K562 (cell line): ENCODE measurements around the gene ARPC4. TPM values are rescaled to one million over a fixed set of nuclear protein-coding genes. Genes with fewer than 3 reads are reported as not detected.
A peak's percentile ranks its signal among the peaks of the same experiment; 100 is the strongest.

Experiments
- BRCA1 ChIP-seq, 2 experiments: fragments of 450-650 bp in 1 of 2; sonication (generic) in 1 of 2; formaldehyde crosslinking in 1 of 2; IDR thresholded peaks; 2 replicates each; pipeline versions ENCODE4 v1.5.0 to v1.6.1; 2017 to 2020; ENCODE audit warnings: mild to moderate bottlenecking in 1 of 2, missing genetic modification reagents in 1 of 2
- CCNT2 ChIP-seq: IDR thresholded peaks from 2 replicates; pipeline ENCODE4 v1.6.1; 2011; ENCODE audit warnings: borderline replicate concordance, low read depth, mild to moderate bottlenecking, moderate library complexity, mixed read lengths, low read length; ENCODE audit not compliant: insufficient read length; ENCODE audit errors: extremely low read depth
- LCOR ChIP-seq: sonication (generic); formaldehyde crosslinking; IDR thresholded peaks from 2 replicates; pipeline ENCODE4 v1.8.0; 2022; ENCODE audit warnings: mild to moderate bottlenecking, missing genetic modification reagents
- NR2C2 ChIP-seq, 2 experiments: fragments of 200-800 bp in 1 of 2; sonication (Bioruptor generic) in 1 of 2; sonication (generic) in 1 of 2; formaldehyde crosslinking in 1 of 2; IDR thresholded peaks; 2 replicates each; pipeline versions ENCODE4 v1.6.1 to v1.8.0; 2016 to 2022; ENCODE audit warnings: mild to moderate bottlenecking in 1 of 2, missing compliant biosample characterization in 1 of 2, missing genetic modification characterization in 1 of 2, missing genetic modification reagents in 1 of 2
- POLR2G ChIP-seq: fragments of 200-400 bp; formaldehyde crosslinking; IDR thresholded peaks from 2 replicates; pipeline ENCODE4 v1.6.1; 2017; ENCODE audit warnings: low read depth, mild to moderate bottlenecking, antibody characterized with exemption, low read length, moderate library complexity
- SREBF2 ChIP-seq: sonication (generic); formaldehyde crosslinking; IDR thresholded peaks from 2 replicates; pipeline ENCODE4 v1.4.0; 2020; ENCODE audit warnings: mild to moderate bottlenecking, missing genetic modification reagents
- TAF9B ChIP-seq: fragments of 450-650 bp; IDR thresholded peaks from 2 replicates; pipeline ENCODE4 v1.6.1; 2018; ENCODE audit warnings: mild to moderate bottlenecking; ENCODE audit not compliant: partially characterized antibody
- ZEB2 ChIP-seq: fragments of 450-650 bp; IDR thresholded peaks from 2 replicates; pipeline ENCODE4 v1.6.1; 2016
- polyA plus RNA-seq, 8 experiments: library from polyadenylated mRNA; depleted of rRNA in 4 of 8; stranded (reverse) in 5 of 8; unstranded in 3 of 8; fragments of >200 nt; fragmentation: Nextera tagmentation in 2 of 8; fragmentation: Illumina TruSeq in 1 of 8; extraction: Ambion mirVana in 2 of 8; extraction: Trizol in 1 of 8; gene quantifications; 2 replicates each; pipeline versions ENCODE4 v1.2.1 to v1.2.3, GENCODE V29; 2011 to 2014; ENCODE audit warnings: inconsistent platforms in 1 of 8, missing spikeins in 1 of 8
- total RNA-seq, 7 experiments: library from RNA; depleted of rRNA in 6 of 7; stranded (reverse); fragments of >200 nt in 6 of 7; fragmentation: Illumina TruSeq in 2 of 7; extraction: Trizol in 2 of 7; gene quantifications; 2 replicates each; pipeline versions ENCODE4 v1.2.1 to v1.2.3, GENCODE V29; 2011 to 2021; ENCODE audit warnings: low replicate concordance in 1 of 7
- TF ChIP-seq, protein P1 (sequence below): fragments of 450-650 bp; IDR thresholded peaks from 2 replicates; pipeline ENCODE4 v1.6.1; 2016; ENCODE audit warnings: low read depth
- TF ChIP-seq, protein P2 (sequence below): sonication (generic); formaldehyde crosslinking; IDR thresholded peaks from 2 replicates; pipeline ENCODE4 v1.8.0; 2023; ENCODE audit warnings: mild to moderate bottlenecking, missing genetic modification reagents
- TF ChIP-seq, protein P3 (sequence below), 2 experiments: fragments of 450-650 bp in 1 of 2; sonication (generic) in 1 of 2; formaldehyde crosslinking; conservative IDR thresholded peaks; 2 replicates each; pipeline versions ENCODE4 v1.4.0 to v1.8.1; 2020 to 2022; ENCODE audit warnings: mild to moderate bottlenecking in 1 of 2, missing genetic modification reagents in 1 of 2

ARPC4 gene
- total and polyA plus RNA-seq, 9 of the 15 experiments (the other 6 are each of a cell fraction or from before 2014, with no cell fraction given) = 20.1 to 153 (median 119) TPM

DNA sequence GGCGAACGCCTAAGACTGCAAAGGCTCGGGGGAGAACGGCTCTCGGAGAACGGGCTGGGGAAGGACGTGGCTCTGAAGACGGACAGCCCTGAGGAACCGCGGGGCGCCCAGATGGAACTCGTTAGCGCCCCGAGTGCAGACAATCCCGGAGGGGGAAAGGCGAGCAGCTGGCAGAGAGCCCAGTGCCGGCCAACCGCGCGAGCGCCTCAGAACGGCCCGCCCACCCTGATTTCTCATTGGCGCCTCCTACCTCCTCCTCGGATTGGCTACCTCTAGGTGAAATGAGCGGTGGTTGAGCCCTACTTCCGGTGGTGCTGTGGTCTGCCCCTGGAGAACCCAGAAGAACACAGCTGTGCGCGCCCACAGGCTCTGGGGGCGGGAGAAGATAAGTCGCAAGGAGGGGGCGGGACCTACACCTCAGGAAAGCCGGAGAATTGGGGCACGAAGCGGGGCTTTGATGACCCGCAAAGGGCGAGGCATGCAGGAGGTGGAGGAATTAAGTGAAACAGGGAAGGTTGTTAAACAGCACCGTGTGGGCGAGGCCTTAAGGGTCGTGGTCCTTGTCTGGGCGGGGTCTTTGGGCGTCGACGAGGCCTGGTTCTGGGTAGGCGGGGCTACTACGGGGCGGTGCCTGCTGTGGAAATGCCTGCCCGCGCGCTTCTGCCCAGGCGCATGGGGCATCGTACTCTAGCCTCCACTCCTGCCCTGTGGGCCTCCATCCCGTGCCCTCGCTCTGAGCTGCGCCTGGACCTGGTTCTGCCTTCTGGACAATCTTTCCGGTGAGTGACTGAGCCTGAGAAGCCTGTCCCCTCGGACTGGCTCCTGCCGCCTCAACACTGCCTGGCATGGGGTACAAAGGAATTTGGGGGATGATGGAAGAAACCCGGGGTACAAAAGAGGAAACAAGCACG is 43.0 kb upstream of the ARPC4 start, which contains the start of gene OGG1 (continued):
- TF ChIP-seq, protein P1, sequence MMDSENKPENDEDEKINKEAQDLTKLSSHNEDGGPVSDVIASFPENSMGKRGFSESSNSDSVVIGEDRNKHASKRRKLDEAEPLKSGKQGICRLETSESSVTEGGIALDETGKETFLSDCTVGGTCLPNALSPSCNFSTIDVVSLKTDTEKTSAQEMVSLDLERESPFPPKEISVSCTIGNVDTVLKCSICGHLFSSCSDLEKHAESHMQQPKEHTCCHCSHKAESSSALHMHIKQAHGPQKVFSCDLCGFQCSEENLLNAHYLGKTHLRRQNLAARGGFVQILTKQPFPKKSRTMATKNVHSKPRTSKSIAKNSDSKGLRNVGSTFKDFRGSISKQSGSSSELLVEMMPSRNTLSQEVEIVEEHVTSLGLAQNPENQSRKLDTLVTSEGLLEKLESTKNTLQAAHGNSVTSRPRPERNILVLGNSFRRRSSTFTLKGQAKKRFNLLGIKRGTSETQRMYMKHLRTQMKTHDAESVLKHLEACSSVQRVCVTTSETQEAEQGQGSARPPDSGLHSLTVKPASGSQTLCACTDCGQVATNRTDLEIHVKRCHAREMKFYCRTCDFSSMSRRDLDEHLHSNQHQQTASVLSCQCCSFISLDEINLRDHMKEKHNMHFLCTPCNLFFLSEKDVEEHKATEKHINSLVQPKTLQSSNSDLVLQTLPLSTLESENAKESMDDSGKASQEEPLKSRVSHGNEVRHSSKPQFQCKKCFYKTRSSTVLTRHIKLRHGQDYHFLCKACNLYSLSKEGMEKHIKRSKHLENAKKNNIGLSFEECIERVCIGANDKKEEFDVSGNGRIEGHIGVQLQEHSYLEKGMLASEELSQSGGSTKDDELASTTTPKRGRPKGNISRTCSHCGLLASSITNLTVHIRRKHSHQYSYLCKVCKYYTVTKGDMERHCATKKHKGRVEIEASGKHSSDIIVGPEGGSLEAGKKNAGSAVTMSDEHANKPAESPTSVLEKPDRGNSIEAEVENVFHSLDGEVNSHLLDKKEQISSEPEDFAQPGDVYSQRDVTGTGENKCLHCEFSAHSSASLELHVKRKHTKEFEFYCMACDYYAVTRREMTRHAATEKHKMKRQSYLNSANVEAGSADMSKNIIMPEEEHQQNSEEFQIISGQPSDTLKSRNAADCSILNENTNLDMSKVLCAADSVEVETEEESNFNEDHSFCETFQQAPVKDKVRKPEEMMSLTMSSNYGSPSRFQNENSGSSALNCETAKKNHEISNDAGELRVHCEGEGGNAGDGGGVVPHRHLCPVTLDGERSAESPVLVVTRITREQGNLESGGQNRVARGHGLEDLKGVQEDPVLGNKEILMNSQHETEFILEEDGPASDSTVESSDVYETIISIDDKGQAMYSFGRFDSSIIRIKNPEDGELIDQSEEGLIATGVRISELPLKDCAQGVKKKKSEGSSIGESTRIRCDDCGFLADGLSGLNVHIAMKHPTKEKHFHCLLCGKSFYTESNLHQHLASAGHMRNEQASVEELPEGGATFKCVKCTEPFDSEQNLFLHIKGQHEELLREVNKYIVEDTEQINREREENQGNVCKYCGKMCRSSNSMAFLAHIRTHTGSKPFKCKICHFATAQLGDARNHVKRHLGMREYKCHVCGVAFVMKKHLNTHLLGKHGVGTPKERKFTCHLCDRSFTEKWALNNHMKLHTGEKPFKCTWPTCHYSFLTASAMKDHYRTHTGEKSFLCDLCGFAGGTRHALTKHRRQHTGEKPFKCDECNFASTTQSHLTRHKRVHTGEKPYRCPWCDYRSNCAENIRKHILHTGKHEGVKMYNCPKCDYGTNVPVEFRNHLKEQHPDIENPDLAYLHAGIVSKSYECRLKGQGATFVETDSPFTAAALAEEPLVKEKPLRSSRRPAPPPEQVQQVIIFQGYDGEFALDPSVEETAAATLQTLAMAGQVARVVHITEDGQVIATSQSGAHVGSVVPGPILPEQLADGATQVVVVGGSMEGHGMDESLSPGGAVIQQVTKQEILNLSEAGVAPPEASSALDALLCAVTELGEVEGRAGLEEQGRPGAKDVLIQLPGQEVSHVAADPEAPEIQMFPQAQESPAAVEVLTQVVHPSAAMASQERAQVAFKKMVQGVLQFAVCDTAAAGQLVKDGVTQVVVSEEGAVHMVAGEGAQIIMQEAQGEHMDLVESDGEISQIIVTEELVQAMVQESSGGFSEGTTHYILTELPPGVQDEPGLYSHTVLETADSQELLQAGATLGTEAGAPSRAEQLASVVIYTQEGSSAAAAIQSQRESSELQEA = peak; percentile 16; the same call in 1 of the 2 replicates
- TF ChIP-seq ZEB2 (0 out of 2 replicates have a peak, but pooled peaks have one; percentile 11), NR2C2 (CRISPR knock-in tag; IDR thresholded peaks at IDR 0.05) (0 out of 2 replicates have a peak, but pooled peaks have one; percentile 23), NR2C2 (tag; IDR thresholded peaks at IDR 0.05) (peak; percentile 87), POLR2G (peak; percentile 93), TAF9B (peak; percentile 56), CCNT2 (peak; percentile 58), BRCA1 (IDR thresholded peaks at IDR 0.05) (no peak), BRCA1 (CRISPR knock-in tag; IDR thresholded peaks at IDR 0.05) (no peak; the same call in 1 of the 2 replicates), SREBF2 (no peak), LCOR (CRISPR knock-in tag) (peak; percentile 77; the same call in 1 of the 2 replicates)
- TF ChIP-seq, protein P2, sequence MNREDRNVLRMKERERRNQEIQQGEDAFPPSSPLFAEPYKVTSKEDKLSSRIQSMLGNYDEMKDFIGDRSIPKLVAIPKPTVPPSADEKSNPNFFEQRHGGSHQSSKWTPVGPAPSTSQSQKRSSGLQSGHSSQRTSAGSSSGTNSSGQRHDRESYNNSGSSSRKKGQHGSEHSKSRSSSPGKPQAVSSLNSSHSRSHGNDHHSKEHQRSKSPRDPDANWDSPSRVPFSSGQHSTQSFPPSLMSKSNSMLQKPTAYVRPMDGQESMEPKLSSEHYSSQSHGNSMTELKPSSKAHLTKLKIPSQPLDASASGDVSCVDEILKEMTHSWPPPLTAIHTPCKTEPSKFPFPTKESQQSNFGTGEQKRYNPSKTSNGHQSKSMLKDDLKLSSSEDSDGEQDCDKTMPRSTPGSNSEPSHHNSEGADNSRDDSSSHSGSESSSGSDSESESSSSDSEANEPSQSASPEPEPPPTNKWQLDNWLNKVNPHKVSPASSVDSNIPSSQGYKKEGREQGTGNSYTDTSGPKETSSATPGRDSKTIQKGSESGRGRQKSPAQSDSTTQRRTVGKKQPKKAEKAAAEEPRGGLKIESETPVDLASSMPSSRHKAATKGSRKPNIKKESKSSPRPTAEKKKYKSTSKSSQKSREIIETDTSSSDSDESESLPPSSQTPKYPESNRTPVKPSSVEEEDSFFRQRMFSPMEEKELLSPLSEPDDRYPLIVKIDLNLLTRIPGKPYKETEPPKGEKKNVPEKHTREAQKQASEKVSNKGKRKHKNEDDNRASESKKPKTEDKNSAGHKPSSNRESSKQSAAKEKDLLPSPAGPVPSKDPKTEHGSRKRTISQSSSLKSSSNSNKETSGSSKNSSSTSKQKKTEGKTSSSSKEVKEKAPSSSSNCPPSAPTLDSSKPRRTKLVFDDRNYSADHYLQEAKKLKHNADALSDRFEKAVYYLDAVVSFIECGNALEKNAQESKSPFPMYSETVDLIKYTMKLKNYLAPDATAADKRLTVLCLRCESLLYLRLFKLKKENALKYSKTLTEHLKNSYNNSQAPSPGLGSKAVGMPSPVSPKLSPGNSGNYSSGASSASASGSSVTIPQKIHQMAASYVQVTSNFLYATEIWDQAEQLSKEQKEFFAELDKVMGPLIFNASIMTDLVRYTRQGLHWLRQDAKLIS (CRISPR knock-in tag) = peak; percentile 91
- TF ChIP-seq, protein P3, sequence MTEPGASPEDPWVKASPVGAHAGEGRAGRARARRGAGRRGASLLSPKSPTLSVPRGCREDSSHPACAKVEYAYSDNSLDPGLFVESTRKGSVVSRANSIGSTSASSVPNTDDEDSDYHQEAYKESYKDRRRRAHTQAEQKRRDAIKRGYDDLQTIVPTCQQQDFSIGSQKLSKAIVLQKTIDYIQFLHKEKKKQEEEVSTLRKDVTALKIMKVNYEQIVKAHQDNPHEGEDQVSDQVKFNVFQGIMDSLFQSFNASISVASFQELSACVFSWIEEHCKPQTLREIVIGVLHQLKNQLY (CRISPR knock-in tag; conservative IDR thresholded peaks at IDR 0.05) = 0 out of 4 replicates have a peak, but pooled peaks of 1 of the 2 experiments have one; percentile 70
